HepG2 (cell line): Measurements from ENCODE around the gene ANKRD52. TPM values are rescaled to one million over a fixed set of nuclear protein-coding genes. Genes with fewer than 3 reads are reported as not detected.

ENCODE experiments used
- CCDC6 ChIP-seq: sonication (generic); formaldehyde crosslinking; IDR thresholded peaks from 2 replicates; pipeline ENCODE4 v1.8.1; 2022; ENCODE audit warnings: mild to moderate bottlenecking, missing genetic modification reagents, moderate library complexity
- FIP1L1 ChIP-seq: fragments of 200-400 bp; formaldehyde crosslinking; IDR thresholded peaks from 2 replicates; pipeline ENCODE4 v1.6.1; 2018; ENCODE audit warnings: low read depth, mild to moderate bottlenecking, low read length, moderate library complexity, borderline replicate concordance; ENCODE audit not compliant: insufficient read depth
- GATAD2A ChIP-seq: IDR thresholded peaks from 2 replicates; pipeline ENCODE4 v1.6.1; 2016
- HNRNPLL ChIP-seq: fragments of 200-400 bp; formaldehyde crosslinking; IDR thresholded peaks from 2 replicates; pipeline ENCODE4 v1.6.1; 2017; ENCODE audit warnings: mild to moderate bottlenecking, low read depth, low read length; ENCODE audit not compliant: poor library complexity, severe bottlenecking
- HOXA9 ChIP-seq: sonication (generic); formaldehyde crosslinking; IDR thresholded peaks from 2 replicates; pipeline ENCODE4 v1.8.1; 2022; ENCODE audit warnings: missing genetic modification reagents, mild to moderate bottlenecking, moderate library complexity, borderline replicate concordance
- PCBP2 ChIP-seq: fragments of 200-400 bp; formaldehyde crosslinking; optimal IDR thresholded peaks from 2 replicates; pipeline ENCODE3; 2018; ENCODE audit warnings: low read length, low read depth; ENCODE audit not compliant: poor library complexity, severe bottlenecking
- PHB2 ChIP-seq: fragments of 450-650 bp; IDR thresholded peaks from 2 replicates; pipeline ENCODE4 v1.6.1; 2018; ENCODE audit not compliant: partially characterized antibody
- RNF2 ChIP-seq: fragments of 450-650 bp; conservative IDR thresholded peaks from 2 replicates; pipeline ENCODE4 v1.6.1; 2016; ENCODE audit warnings: low read depth
- SIX4 ChIP-seq: sonication (generic); formaldehyde crosslinking; IDR thresholded peaks from 2 replicates; pipeline ENCODE4 v1.4.0; 2020; ENCODE audit warnings: missing genetic modification reagents
- TBP ChIP-seq: sonication (generic); formaldehyde crosslinking; IDR thresholded peaks from 2 replicates; pipeline ENCODE4 v1.5.0; 2020; ENCODE audit warnings: missing genetic modification reagents
- THYN1 ChIP-seq: sonication (generic); formaldehyde crosslinking; IDR thresholded peaks from 2 replicates; pipeline ENCODE4 v1.8.1; 2023; ENCODE audit warnings: low read depth, mild to moderate bottlenecking, moderate library complexity, missing genetic modification reagents, borderline replicate concordance
- UBTF ChIP-seq: sonication (generic); formaldehyde crosslinking; IDR thresholded peaks from 2 replicates; pipeline ENCODE4 v1.4.0; 2020; ENCODE audit warnings: mild to moderate bottlenecking, missing genetic modification reagents
- ZNF143 ChIP-seq: sonication (generic); formaldehyde crosslinking; IDR thresholded peaks from 2 replicates; pipeline ENCODE4 v1.4.0; 2020; ENCODE audit warnings: missing genetic modification reagents
- ZNF207 ChIP-seq: fragments of 450-650 bp; IDR thresholded peaks from 2 replicates; pipeline ENCODE4 v1.6.1; 2016; ENCODE audit warnings: antibody characterized with exemption, borderline replicate concordance
- ZNF570 ChIP-seq: sonication (generic); formaldehyde crosslinking; IDR thresholded peaks from 2 replicates; pipeline ENCODE4 v1.4.0; 2020; ENCODE audit warnings: mild to moderate bottlenecking, missing genetic modification reagents, borderline replicate concordance
- ZNF619 ChIP-seq: sonication (generic); formaldehyde crosslinking; IDR thresholded peaks from 2 replicates; pipeline ENCODE4 v1.4.0; 2020; ENCODE audit warnings: mild to moderate bottlenecking, missing genetic modification reagents
- ZNF749 ChIP-seq: sonication (generic); formaldehyde crosslinking; IDR thresholded peaks from 2 replicates; pipeline ENCODE4 v1.8.0; 2022; ENCODE audit warnings: mild to moderate bottlenecking, missing genetic modification reagents, moderate library complexity, borderline replicate concordance
- ZNF800 ChIP-seq: sonication (generic); formaldehyde crosslinking; IDR thresholded peaks from 2 replicates; pipeline ENCODE4 v1.4.0; 2020; ENCODE audit warnings: missing genetic modification reagents
- polyA plus RNA-seq, 8 experiments: library from polyadenylated mRNA; depleted of rRNA in 3 of 8; stranded (reverse) in 7 of 8; unstranded in 1 of 8; fragments of >200 nt; fragmentation: Illumina TruSeq in 4 of 8; extraction: Trizol in 4 of 8; gene quantifications; 2 replicates each; pipeline versions ENCODE4 v1.2.1 to v1.2.3, GENCODE V29; 2011 to 2016; ENCODE audit warnings: low read depth in 4 of 8, missing spikeins in 1 of 8, mixed read lengths in 1 of 8; ENCODE audit not compliant: insufficient read depth in 1 of 8
- total RNA-seq, 5 experiments: library from RNA; depleted of rRNA; stranded (reverse); fragments of >200 nt; fragmentation: Illumina TruSeq; extraction: Trizol; gene quantifications; 2 replicates each; pipeline ENCODE4 v1.2.3, GENCODE V29; 2016; ENCODE audit warnings: low read depth in 1 of 5
- TF ChIP-seq, protein P1 (sequence below): sonication (generic); formaldehyde crosslinking; IDR thresholded peaks from 2 replicates; pipeline ENCODE4 v1.5.0; 2020; ENCODE audit warnings: mild to moderate bottlenecking, missing genetic modification reagents
- TF ChIP-seq, protein P2 (sequence below): conservative IDR thresholded peaks from 2 replicates; pipeline ENCODE4 v1.6.1; 2018; ENCODE audit warnings: missing genetic modification reagents
- TF ChIP-seq, protein P3 (sequence below): IDR thresholded peaks from 2 replicates; pipeline ENCODE4 v1.6.1; 2016; ENCODE audit warnings: mild to moderate bottlenecking, missing biosample characterization, missing genetic modification reagents

The ANKRD52 gene
- total and polyA plus RNA-seq, 2 of the 13 experiments (the other 11 are each of a cell fraction or from before 2014, with no cell fraction given): 7.8 to 9.2 TPM

DNA sequence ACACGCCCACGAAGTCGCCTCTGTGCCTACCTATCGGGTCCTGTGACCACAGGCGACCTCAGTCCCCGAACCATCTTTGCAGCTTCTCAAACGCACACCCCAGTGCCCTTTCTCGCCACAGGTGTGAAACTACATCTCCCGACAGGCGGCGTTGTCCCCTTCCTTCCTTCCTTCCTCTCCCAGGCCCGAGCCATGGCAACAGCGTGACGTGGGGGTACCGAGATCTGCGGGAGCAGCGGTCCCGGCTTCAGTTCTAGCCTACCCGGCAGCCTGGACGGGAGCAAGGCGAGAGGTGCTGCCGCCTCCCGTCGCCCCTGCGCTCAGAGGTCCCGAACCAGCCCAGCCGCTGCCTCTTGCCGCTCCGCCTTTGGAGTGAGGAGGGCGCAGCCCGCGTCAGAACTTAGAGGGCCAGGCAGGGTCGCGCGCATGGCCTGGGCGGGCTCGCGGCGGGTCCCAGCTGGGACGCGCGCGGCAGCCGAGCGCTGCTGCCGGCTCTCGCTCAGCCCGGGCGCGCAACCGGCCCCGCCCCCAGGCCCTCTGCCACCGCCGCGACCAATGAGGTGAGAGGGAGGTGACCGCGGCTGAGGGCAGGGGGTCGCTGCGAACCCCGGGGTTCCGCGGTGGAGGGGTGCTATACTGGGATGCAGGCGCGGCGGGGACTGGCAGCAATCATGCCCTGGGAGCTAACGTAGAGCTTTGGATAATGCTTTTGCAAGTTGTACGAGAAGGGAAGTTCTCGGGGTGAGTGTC is 8.7 kb upstream of the ANKRD52 start, which contains the start of gene COQ10A (continued):
- TF ChIP-seq, protein P1, sequence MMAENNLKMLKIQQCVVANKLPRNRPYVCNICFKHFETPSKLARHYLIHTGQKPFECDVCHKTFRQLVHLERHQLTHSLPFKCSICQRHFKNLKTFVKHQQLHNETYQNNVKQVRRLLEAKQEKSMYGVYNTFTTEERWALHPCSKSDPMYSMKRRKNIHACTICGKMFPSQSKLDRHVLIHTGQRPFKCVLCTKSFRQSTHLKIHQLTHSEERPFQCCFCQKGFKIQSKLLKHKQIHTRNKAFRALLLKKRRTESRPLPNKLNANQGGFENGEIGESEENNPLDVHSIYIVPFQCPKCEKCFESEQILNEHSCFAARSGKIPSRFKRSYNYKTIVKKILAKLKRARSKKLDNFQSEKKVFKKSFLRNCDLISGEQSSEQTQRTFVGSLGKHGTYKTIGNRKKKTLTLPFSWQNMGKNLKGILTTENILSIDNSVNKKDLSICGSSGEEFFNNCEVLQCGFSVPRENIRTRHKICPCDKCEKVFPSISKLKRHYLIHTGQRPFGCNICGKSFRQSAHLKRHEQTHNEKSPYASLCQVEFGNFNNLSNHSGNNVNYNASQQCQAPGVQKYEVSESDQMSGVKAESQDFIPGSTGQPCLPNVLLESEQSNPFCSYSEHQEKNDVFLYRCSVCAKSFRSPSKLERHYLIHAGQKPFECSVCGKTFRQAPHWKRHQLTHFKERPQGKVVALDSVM (CRISPR knock-in tag): peak; percentile 43; the same call in 1 of the 2 replicates
- TF ChIP-seq ZNF619 (CRISPR knock-in tag) (peak; percentile 93), ZNF749 (CRISPR knock-in tag) (peak; percentile 69; the same call in 1 of the 2 replicates), ZNF207 (no peak), PHB2 (no peak), THYN1 (CRISPR knock-in tag) (0 out of 2 replicates have a peak, but pooled peaks have one; percentile 33), PCBP2 (no peak), SIX4 (CRISPR knock-in tag) (0 out of 2 replicates have a peak, but pooled peaks have one; percentile 48), FIP1L1 (no peak), UBTF (peak; percentile 92), RNF2 (peak; percentile 63; the same call in 1 of the 2 replicates), CCDC6 (peak; percentile 93; the same call in 1 of the 2 replicates), HOXA9 (CRISPR knock-in tag) (0 out of 2 replicates have a peak, but pooled peaks have one; percentile 35), TBP (CRISPR knock-in tag) (no peak; the same call in 1 of the 2 replicates), ZNF570 (CRISPR knock-in tag) (no peak), ZNF800 (CRISPR knock-in tag) (peak; percentile 78; the same call in 1 of the 2 replicates), HNRNPLL (peak; percentile 97), GATAD2A (CRISPR knock-in tag) (peak; percentile 67; the same call in 1 of the 2 replicates), ZNF143 (CRISPR knock-in tag) (peak; percentile 90)
- TF ChIP-seq, protein P2, sequence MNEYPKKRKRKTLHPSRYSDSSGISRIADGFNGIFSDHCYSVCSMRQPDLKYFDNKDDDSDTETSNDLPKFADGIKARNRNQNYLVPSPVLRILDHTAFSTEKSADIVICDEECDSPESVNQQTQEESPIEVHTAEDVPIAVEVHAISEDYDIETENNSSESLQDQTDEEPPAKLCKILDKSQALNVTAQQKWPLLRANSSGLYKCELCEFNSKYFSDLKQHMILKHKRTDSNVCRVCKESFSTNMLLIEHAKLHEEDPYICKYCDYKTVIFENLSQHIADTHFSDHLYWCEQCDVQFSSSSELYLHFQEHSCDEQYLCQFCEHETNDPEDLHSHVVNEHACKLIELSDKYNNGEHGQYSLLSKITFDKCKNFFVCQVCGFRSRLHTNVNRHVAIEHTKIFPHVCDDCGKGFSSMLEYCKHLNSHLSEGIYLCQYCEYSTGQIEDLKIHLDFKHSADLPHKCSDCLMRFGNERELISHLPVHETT (CRISPR knock-in tag): 0 out of 2 replicates have a peak, but pooled peaks have one; percentile 60
- TF ChIP-seq, protein P3, sequence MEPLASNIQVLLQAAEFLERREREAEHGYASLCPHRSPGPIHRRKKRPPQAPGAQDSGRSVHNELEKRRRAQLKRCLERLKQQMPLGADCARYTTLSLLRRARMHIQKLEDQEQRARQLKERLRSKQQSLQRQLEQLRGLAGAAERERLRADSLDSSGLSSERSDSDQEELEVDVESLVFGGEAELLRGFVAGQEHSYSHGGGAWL: peak; percentile 84
